Epidermal melanocyte (primary cell): ENCODE data around the gene VRK3.
"Not testable (repeated sequence)": the region's sequence is repeated elsewhere in the genome, so short reads cannot be mapped to it uniquely, and the experiment has no call there.

Experiments used
- DNase-seq: peaks from one replicate; pipeline ENCODE4 v3.0.0; 2011; ENCODE audit warnings: low spot score; ENCODE audit not compliant: insufficient read length

VRK3 gene

GRCh38 chr19:49988007-49988406 lies 37.2 kb downstream of the VRK3 start:
- DNase-seq: no peak

- DNase-seq: no peak
Measured at GRCh38 chr19:49987159-49987698, 37.9 kb downstream of the VRK3 start.

GRCh38 chr19:49986354-49986753 lies 38.8 kb downstream of the VRK3 start:
- DNase-seq: no peak

GRCh38 chr19:49985871-49986270 lies 39.3 kb downstream of the VRK3 start:
- no peak for DNase-seq

- no peak for DNase-seq
Measured at GRCh38 chr19:49984491-49984890, 40.7 kb downstream of the VRK3 start.

GRCh38 chr19:49983645-49984229 lies 41.4 kb downstream of the VRK3 start:
- DNase-seq: no peak

GRCh38 chr19:49981603-49982593 lies 43.3 kb downstream of the VRK3 start:
- DNase-seq: no peak

- no peak for DNase-seq
Measured at GRCh38 chr19:49978324-49978723, 46.8 kb downstream of the VRK3 start.

- no peak for DNase-seq
Measured at GRCh38 chr19:49977881-49978280, 47.3 kb downstream of the VRK3 start.

GRCh38 chr19:49977076-49977475 lies 48.1 kb downstream of the VRK3 start:
- no peak for DNase-seq

GRCh38 chr19:49976496-49976895 lies 48.7 kb downstream of the VRK3 start:
- no peak for DNase-seq

- DNase-seq: no peak
Measured at GRCh38 chr19:49975051-49975450, 50.1 kb downstream of the VRK3 start.

- no peak for DNase-seq
Measured at GRCh38 chr19:49973987-49974386, 51.2 kb downstream of the VRK3 start.

GRCh38 chr19:49972841-49973240 lies 52.3 kb downstream of the VRK3 start:
- DNase-seq: no peak

- DNase-seq: no peak
Measured at GRCh38 chr19:49971991-49972411, 53.2 kb downstream of the VRK3 start.

GRCh38 chr19:49969355-49969754 lies 55.8 kb downstream of the VRK3 start:
- not testable (repeated sequence) for DNase-seq

- no peak for DNase-seq
Measured at GRCh38 chr19:49968279-49968922, 56.8 kb downstream of the VRK3 start.

GRCh38 chr19:49960980-49961379 lies 64.2 kb downstream of the VRK3 start, which contains the start of gene SIGLEC11:
Gene SIGLEC11 (minus strand): TSS chr19:49961172. CDS start chr19:49961081, 91 bp downstream.
- DNase-seq: not testable (repeated sequence)

- not testable (repeated sequence) for DNase-seq
Measured at GRCh38 chr19:49959892-49960291, 65.3 kb downstream of the VRK3 start.

- DNase-seq: not testable (repeated sequence)
Measured at GRCh38 chr19:49958596-49958995, 66.6 kb downstream of the VRK3 start.

- not testable (repeated sequence) for DNase-seq
Measured at GRCh38 chr19:49958144-49958543, 67.0 kb downstream of the VRK3 start.
